Sigmoid colon (tissue), 4 donors: ENCODE results near the gene INAFM1.

Source experiments
- EP300 ChIP-seq, 4 donors: sonication (generic); formaldehyde crosslinking; IDR thresholded peaks; one replicate each; pipeline ENCODE4 v1.6.1; 2017; ENCODE audit warnings: antibody characterized with exemption in 4 of 4
- POLR2A ChIP-seq, 2 donors: fragments of 450-650 bp; IDR thresholded peaks; one replicate each; pipeline ENCODE4 v1.6.1; 2016; ENCODE audit warnings: antibody characterized with exemption in 2 of 2, mild to moderate bottlenecking in 2 of 2, moderate library complexity in 2 of 2
- POLR2AphosphoS5 ChIP-seq, 4 donors: sonication (generic); formaldehyde crosslinking; IDR thresholded peaks; one replicate each; pipeline ENCODE4 v1.6.1; 2017; ENCODE audit warnings: antibody characterized with exemption in 4 of 4
- TF ChIP-seq, protein P1 (sequence below), 4 experiments: fragments of 450-650 bp in 3 of 4; fragments of 200-600 bp in 1 of 4; IDR thresholded peaks; one replicate each; pipeline ENCODE4 v1.5.1; 2016 to 2019; ENCODE audit warnings: antibody characterized with exemption in 4 of 4, mild to moderate bottlenecking in 3 of 4, moderate library complexity in 2 of 4

GRCh38 chr19:47264629-47265028 is 10.1 kb upstream of the INAFM1 start:
- TF ChIP-seq, protein P1, sequence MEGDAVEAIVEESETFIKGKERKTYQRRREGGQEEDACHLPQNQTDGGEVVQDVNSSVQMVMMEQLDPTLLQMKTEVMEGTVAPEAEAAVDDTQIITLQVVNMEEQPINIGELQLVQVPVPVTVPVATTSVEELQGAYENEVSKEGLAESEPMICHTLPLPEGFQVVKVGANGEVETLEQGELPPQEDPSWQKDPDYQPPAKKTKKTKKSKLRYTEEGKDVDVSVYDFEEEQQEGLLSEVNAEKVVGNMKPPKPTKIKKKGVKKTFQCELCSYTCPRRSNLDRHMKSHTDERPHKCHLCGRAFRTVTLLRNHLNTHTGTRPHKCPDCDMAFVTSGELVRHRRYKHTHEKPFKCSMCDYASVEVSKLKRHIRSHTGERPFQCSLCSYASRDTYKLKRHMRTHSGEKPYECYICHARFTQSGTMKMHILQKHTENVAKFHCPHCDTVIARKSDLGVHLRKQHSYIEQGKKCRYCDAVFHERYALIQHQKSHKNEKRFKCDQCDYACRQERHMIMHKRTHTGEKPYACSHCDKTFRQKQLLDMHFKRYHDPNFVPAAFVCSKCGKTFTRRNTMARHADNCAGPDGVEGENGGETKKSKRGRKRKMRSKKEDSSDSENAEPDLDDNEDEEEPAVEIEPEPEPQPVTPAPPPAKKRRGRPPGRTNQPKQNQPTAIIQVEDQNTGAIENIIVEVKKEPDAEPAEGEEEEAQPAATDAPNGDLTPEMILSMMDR (IDR thresholded peaks at IDR 0.05), result no peak
- TF ChIP-seq EP300 (IDR thresholded peaks at IDR 0.05), result no peak
- no peak for TF ChIP-seq POLR2A (IDR thresholded peaks at IDR 0.05)
- no peak for TF ChIP-seq POLR2AphosphoS5 (IDR thresholded peaks at IDR 0.05)
